Stimulated activated naive B cell treated with anti-CD40 and anti-IgM and Interleukin-4, amounts not matched to agents 10 μg/mL and 1 μg/mL and 100 μg/mL, for 72 hours (primary cell): ENCODE measurements around the gene SPATC1L.

Experiments
- ATAC-seq, 2 donors: fragments of 150-1000 bp; cut with Tn5 transposase; replicated peaks; 2 replicates each; pipeline ENCODE4 v1.10.0; 2021; ENCODE audit warnings: moderate library complexity in 1 of 2
- DNase-seq: peaks from one replicate; pipeline ENCODE4 v3.0.0; 2021
- H3K27ac Mint-ChIP-seq: one replicate; pipeline ENCODE4 v1.8.0; 2022; ENCODE audit warnings: mild to moderate bottlenecking, mixed read lengths
- H3K27me3 Mint-ChIP-seq, 2 donors: one replicate each; pipeline ENCODE4 v1.8.0; 2022; ENCODE audit warnings: mixed read lengths in 2 of 2
- H3K36me3 Mint-ChIP-seq, 2 donors: one replicate each; pipeline ENCODE4 v1.8.0; 2022; ENCODE audit warnings: mixed read lengths in 2 of 2, mild to moderate bottlenecking in 1 of 2
- H3K4me1 Mint-ChIP-seq, 2 donors: one replicate each; pipeline ENCODE4 v1.8.0; 2022; ENCODE audit warnings: mixed read lengths in 2 of 2, mild to moderate bottlenecking in 1 of 2
- H3K4me3 Mint-ChIP-seq, 2 donors: one replicate each; pipeline ENCODE4 v1.8.0; 2022; ENCODE audit warnings: mild to moderate bottlenecking in 2 of 2, mixed read lengths in 2 of 2, moderate library complexity in 1 of 2
- H3K9me3 Mint-ChIP-seq, 2 donors: one replicate each; pipeline ENCODE4 v1.8.0; 2022; ENCODE audit warnings: mixed read lengths in 2 of 2, mild to moderate bottlenecking in 1 of 2

SPATC1L gene

DNA sequence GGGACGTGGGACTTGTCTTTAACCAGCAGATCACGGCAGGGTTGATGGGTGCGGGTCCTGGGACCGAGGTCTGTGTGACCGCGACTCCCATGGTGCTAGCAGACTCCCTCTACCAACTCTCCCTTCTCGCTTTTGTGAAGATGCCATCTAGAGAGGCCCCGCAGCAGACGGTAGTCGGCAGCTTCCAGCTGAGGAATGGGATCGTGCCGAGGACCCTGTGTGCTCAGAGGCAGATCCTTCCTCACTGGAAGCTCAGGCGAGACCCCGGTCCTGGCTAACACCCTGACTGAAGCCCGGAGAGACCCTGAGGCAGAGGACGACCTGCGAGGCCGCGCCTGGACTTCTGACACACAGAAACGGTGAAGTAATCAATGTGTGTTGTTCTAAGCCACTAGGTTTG is 12.5 kb upstream of the SPATC1L start:
- ATAC-seq (no peak), DNase-seq (no peak)
- Mint-ChIP-seq H3K9me3 (no peaks in the 10 kb centered on the region), H3K4me1 (no peaks in the 10 kb centered on the region), H3K27ac (no peak overlapping the region), H3K4me3 (no peak overlapping the region), H3K27me3 (no peaks in the 10 kb centered on the region), H3K36me3 (peaks cover 59 to 62% of the 10 kb centered on the region in 2 donors)

DNA sequence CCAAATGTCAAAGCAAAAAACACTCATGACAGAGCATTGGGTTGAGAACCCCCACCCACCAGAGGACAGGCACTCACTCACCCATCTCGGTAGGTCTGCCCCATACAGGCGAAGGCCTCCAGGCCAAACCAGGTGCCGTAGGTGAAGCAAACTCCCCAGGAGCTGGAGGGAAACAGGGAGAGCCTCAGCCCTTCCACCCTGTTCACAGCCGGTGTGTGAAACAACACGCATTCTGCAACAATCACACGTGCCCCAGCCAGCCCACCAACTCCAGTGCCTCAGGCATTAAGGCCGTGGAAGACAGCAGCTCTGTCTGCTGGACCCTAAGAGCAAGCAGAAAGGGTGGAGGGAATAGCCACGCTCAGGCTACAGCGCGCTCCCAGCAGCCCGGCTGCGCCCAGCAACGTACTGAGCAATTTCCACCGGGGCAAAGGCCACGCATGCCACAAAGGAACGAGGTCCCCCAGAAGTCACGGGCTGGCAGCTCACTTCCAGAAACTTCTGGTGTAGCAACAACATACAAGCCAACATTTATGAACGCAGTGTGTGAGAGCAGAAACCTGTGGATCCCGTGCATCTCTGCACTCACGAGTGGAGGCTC is 11.4 kb upstream of the SPATC1L start:
- DNase-seq (no peak), ATAC-seq (no peak)
- Mint-ChIP-seq H3K27me3 (no peaks in the 10 kb centered on the region), H3K36me3 (peaks cover 60 to 69% of the 10 kb centered on the region in 2 donors), H3K4me1 (no peaks in the 10 kb centered on the region), H3K4me3 (no peak overlapping the region), H3K9me3 (no peaks in the 10 kb centered on the region), H3K27ac (no peak overlapping the region)

DNA sequence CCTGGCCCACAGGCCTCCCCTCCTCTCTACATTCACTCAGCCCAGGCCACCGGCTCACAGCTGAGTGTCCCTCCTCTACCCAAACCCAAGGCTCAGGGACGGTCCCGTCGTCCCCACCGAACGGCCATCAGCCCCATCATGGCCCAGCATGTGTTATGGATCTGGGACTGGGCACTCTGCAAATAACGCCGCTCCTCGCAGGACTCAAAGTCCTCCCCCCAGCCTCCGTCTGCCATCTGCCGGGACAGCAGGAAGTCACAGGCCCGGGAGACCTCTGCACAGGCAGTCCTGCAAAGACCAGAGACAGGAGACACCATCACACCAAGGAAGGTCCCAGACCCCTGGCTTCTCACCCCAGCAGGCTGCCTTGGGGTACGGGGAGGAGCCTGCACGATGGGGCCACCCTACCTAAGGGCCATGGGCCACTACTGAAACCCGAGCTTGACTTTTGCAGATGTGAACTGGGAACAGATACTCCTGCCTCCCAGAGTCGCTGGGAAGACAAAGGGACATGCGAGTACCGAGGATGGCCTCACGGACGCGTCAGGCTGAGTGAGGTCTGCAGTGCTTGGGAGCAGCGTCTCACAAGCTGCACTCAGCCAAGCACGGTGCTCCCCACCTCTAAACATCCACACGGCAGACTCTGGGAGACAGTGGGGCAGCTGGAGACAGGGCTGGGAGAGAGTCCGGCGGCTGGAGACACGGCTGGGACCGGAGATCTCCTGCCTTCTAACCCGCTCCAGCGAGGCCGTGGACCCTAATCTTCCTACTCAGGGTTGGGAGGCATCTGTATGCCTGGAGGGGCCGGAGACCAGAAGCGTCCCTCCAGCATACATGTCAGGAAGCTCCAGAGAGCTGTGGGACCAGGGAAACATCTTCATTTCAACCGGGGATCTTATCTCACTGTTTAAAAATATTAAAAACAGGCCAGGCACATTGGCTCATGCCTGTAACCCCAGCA is 10.4 kb upstream of the SPATC1L start:
- H3K27me3 Mint-ChIP-seq = no peaks in the 10 kb centered on the region
- H3K4me3 Mint-ChIP-seq = no peak overlapping the region
- no peak for ATAC-seq
- no peak overlapping the region for H3K27ac Mint-ChIP-seq
- H3K36me3 Mint-ChIP-seq = peaks cover 56 to 64% of the 10 kb centered on the region in 2 donors
- no peak for DNase-seq
- no peaks in the 10 kb centered on the region for H3K9me3 Mint-ChIP-seq
- H3K4me1 Mint-ChIP-seq = no peaks in the 10 kb centered on the region

DNA sequence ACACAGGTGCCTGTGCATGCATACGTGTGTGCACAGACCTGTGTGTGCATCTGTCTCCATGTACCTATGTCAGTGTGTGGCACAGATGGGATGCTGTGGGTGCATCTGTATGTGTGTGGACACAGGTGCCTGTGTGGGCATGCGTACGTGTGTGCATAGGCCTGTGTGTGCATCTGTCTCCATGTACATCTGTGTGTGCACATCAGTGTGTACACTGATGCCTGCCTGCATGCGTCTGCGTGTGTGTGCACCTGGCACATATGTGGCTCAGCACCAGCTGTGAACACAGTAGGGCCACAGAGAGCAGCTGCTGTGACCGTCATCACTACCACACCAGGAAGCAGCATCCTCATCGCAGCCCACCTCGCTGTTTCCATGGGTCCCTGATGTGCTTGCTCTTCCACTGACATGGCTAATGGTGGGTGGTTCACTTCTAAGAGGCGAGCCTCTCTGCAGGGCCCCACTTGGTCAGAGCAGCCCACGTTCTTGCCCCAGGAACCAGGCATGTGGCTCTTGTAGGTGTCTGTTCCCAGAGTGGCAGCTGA is 9.6 kb upstream of the SPATC1L start:
- Mint-ChIP-seq H3K4me1 (no peaks in the 10 kb centered on the region), H3K4me3 (no peak overlapping the region), H3K36me3 (peaks cover 53 to 61% of the 10 kb centered on the region in 2 donors), H3K27me3 (no peaks in the 10 kb centered on the region), H3K27ac (no peak overlapping the region), H3K9me3 (no peaks in the 10 kb centered on the region)
- DNase-seq (no peak), ATAC-seq (no peak)

DNA sequence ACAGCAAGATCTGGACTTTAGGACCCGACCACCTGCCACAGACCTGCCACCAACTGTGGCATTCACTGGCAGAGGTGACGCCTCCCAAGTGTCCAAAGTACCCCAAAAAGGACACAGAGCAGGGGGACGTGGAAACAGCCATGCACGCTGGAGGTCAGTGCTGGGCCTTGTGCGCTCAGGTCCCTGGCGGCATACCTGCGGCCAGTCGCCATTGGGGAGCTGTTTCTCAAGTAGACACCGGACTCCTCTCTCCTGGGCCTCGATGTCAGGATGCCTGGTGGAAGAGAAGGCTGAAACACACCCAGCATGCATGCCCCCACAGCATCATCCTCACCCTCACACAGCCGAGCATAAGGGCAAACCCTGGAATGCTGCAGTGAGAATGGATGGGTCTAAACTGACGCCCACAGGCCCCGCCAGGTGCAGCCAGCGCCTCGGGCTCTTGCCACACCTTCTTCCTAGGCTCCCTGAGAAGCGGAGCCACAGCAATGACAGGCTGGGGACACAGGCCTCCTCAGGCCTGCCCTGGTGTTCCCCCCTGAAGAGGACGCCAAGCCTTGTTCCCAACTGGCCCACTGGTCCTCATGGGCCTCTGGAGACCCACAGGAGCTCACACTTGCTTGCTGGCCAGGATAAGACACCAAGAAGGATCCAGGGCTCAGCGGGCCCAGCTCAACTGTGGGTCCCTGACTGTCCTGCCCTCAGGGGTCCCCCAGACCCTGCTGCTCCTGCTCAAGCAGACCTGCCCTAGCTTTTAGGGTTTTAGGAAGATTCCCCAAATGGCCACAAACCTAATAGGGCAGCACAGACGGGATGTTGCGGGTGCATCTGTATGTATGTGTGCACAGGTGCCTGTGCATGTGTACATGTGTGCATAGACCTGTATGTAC is 7.7 kb upstream of the SPATC1L start:
- ATAC-seq = no peak
- Mint-ChIP-seq H3K27ac (no peak overlapping the region), H3K4me1 (no peaks in the 10 kb centered on the region), H3K9me3 (no peaks in the 10 kb centered on the region), H3K27me3 (no peaks in the 10 kb centered on the region), H3K4me3 (no peak overlapping the region), H3K36me3 (peaks cover 39 to 53% of the 10 kb centered on the region in 2 donors)
- no peak for DNase-seq

DNA sequence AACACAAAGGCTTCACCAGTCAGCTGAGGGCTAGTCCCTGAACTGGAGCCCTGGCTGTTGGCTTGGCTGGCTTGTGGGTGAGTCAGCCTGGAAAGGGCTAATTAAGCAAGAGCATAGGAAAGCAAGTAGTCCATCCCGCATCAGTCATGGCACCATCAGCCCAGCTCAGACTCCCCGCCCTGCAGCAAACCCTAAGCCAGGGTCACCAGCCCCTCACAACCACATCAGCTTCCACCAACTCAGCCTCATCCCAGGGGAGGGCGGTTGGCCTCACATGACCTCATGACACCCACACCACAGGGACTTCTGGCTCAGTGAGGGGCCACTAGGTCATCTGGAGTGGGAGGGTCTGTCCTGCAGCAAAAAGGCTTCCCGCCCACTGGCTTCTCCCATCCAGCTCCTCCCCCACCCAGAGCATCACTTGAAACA is 7.0 kb upstream of the SPATC1L start:
- H3K4me1 Mint-ChIP-seq = no peaks in the 10 kb centered on the region
- H3K9me3 Mint-ChIP-seq = no peaks in the 10 kb centered on the region
- no peak overlapping the region for H3K4me3 Mint-ChIP-seq
- H3K27ac Mint-ChIP-seq = no peak overlapping the region
- no peaks in the 10 kb centered on the region for H3K27me3 Mint-ChIP-seq
- ATAC-seq (no peak), DNase-seq (no peak)
- H3K36me3 Mint-ChIP-seq = peaks cover 36 to 46% of the 10 kb centered on the region in 2 donors

DNA sequence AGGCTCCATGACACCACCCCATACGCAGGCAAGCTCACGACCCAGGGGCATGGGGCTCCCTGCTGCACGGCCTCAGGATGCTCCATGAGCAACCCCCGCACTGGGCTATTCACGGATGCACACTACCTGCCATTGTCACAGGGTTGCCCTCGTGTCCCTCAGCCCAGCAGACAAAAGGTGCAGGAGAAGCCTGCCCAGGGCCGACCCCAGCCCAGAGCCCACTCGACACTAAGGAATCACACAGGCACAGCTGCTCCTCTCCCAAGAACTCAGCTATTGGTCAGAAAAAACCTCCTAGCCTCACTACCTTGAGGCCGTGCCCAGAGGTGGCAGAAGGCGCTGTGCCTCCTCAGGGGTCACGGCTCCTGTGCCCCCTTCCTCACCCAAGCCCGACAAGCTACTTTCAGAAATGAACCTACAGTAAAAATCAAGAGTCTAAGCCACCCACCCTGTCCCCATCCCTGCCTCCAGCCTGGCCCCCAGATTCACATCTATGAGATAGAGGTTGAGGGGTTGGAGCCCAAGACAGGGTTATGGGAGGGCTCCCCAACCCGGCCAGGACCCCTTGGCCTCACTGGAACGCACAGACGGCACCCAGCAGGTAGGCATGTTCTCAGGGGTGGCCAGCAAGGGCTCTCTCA is 6.4 kb upstream of the SPATC1L start:
- no peak overlapping the region for H3K27ac Mint-ChIP-seq
- DNase-seq = no peak
- H3K9me3 Mint-ChIP-seq = no peaks in the 10 kb centered on the region
- no peak overlapping the region for H3K4me3 Mint-ChIP-seq
- H3K36me3 Mint-ChIP-seq = peaks cover 36 to 43% of the 10 kb centered on the region in 2 donors
- no peaks in the 10 kb centered on the region for H3K27me3 Mint-ChIP-seq
- no peaks in the 10 kb centered on the region for H3K4me1 Mint-ChIP-seq
- no peak for ATAC-seq

DNA sequence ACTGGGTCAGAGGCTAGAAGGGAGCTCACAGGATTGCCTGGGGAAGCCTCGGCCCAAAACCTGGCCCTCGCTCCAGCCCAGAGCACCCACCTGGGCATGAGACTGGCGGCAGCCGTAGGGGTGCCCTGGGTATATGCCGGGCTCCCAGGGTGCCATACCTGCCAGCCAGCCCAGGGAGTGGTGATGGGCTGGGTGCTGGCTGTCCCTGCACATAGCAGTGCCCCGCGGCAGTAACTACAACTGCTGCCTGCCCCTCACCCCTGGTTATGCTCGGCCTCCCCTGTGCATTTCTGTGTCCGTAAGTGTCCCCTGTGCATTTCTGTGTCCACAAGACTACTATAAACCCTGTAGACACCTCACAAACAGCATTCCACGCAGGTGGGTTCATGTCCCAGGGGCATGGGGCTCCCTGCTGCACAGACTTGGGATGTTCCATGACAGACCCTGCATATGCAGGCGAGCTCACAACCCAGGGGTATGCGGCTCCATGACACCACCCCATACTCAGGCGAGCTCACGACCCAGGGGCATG is 5.8 kb upstream of the SPATC1L start:
- Mint-ChIP-seq H3K36me3 (peaks cover 31 to 39% of the 10 kb centered on the region in 2 donors), H3K9me3 (no peaks in the 10 kb centered on the region), H3K27me3 (no peaks in the 10 kb centered on the region), H3K4me1 (no peaks in the 10 kb centered on the region), H3K4me3 (no peak overlapping the region), H3K27ac (no peak overlapping the region)
- DNase-seq (no peak), ATAC-seq (no peak)

DNA sequence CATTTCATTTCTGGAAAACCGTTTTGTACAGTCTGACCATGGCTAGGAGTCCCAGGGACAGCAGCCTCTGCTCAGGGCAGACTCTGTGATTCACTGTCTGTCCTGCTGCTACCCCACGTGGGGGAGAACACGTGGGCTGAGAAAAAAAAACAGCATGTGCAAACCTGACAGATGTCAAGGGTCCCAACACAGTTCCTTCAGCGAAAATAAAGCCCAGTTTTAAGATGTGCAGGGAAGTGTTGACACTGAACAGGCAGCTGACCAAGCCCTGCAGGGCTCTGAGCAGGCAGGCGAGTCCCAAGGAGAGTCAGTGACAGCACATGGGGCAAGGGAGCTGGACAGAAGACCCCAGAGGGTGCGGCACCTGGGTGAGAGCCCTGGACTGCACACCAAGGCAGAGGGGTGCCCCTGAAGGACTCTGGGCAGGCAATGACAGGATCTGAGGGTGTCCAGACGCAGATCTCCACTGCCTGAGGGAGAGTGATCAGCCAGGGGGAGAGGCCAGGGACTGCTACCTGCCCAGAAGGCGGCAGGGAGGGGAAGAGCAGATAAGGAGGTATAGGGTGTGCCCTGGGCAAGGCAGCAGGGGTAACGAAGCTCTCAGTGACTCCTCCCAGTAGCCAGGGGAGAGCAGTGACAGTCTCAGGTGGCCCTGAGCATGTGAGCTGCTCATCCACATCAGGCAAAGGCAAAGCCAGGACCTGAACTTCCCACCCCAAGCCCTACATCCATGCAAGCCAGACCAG is 5.1 kb upstream of the SPATC1L start:
- peaks cover 25 to 38% of the 10 kb centered on the region in 2 donors for H3K36me3 Mint-ChIP-seq
- DNase-seq (no peak), ATAC-seq (no peak)
- H3K4me1 Mint-ChIP-seq = no peaks in the 10 kb centered on the region
- H3K27me3 Mint-ChIP-seq = no peaks in the 10 kb centered on the region
- no peak overlapping the region for H3K27ac Mint-ChIP-seq
- H3K4me3 Mint-ChIP-seq = no peak overlapping the region
- no peaks in the 10 kb centered on the region for H3K9me3 Mint-ChIP-seq

DNA sequence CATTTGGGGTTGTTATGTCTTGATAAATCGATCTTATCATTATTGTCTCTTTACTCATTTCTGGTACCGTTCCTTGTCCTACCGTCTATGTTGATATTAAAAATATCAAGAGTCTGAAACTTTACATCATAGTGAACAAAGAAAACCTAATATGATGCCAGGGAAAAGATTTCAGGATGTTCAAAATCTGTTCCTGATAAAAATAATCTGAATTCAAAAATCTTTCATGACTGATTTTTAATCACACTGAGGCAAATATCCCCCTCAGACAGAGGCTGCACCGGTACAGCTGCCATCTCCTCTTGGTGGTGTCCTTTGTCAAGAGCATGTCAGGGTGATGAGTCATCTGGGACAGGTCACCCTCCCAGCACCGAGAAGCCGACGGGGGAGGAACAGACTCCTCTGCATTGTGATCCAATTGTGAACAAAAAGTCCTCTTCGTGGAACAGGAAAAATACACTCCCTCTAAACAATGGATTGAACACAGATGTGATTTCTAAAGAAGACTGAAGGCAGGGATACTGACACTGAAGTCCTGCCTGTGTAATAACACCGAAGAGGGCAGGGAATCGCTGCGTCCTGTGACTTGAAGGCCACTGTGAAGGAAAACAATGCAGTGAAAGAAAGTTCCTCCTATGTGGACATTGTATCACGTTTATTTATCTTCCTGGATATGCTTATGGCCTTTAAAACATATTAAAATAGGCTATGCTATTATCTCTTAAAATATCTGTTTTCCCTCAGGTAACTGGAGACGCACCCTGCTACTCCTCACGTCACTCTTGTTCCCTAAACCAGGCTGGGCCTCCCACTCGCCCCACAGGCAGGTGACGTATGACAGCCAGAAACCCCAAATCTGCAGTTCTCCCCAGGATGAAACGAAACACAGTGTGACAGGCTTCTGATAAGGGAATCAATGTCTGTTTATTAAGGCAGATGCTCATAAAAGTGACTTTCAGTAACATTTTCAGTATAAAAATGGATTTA is 4.3 kb upstream of the SPATC1L start:
- H3K4me3 Mint-ChIP-seq = no peak overlapping the region
- H3K27ac Mint-ChIP-seq = peak overlapping the region; percentile 43

DNA sequence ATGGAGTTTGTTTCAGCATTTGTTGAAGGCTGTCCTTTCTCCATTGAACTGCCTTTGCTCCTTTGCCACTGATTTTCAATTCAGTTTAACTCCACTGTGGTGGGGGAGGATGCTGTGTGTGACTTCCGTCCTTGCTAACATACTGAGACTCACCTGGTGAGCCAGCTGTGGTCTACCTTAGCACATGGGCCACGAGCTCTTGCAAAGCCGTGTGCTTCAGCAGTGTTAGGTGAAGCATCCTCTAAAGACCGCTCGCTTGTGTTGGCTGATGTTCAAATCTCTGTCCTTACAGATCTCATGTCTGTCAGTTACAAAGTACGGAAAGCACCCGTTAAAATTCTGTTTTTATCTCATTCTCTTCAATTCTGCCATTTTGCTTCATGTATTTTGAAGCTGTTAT is 3.6 kb upstream of the SPATC1L start:
- Mint-ChIP-seq H3K36me3 (peaks cover 13 to 27% of the 10 kb centered on the region in 2 donors), H3K4me1 (peaks cover 2 to 10% of the 10 kb centered on the region in 2 donors), H3K9me3 (no peaks in the 10 kb centered on the region), H3K27ac (no peak overlapping the region), H3K4me3 (no peak overlapping the region), H3K27me3 (no peaks in the 10 kb centered on the region)
- ATAC-seq = no peak
- DNase-seq = no peak

More for the DNA sequence above, 4.3 kb upstream of the SPATC1L start:
- peaks cover 0 to 5% of the 10 kb centered on the region in 2 donors for H3K4me1 Mint-ChIP-seq
- no peak for DNase-seq
- no peaks in the 10 kb centered on the region for H3K9me3 Mint-ChIP-seq
- peaks cover 16 to 29% of the 10 kb centered on the region in 2 donors for H3K36me3 Mint-ChIP-seq
- ATAC-seq = no peak
- no peaks in the 10 kb centered on the region for H3K27me3 Mint-ChIP-seq

DNA sequence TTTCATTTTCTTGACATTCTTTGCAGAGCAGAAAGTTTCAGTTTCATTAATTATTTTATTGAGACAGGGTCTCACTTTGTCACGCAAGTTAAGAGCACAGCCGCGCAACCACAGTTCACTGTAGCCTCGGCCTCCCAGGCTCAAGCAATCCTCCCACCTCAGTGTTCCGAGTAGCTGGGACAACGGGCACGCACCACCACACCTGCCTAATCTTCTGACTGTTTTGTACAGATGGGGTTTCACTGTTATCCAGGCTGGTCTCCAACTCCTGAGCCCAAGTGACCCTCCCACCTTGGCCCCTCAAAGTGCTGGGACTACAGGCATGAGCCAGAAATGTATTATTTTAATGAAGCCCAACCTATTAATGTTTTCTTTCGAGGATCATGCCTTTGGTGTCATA is 3.0 kb upstream of the SPATC1L start:
- Mint-ChIP-seq H3K4me1 (peaks cover 2 to 11% of the 10 kb centered on the region in 2 donors), H3K27ac (no peak overlapping the region), H3K27me3 (no peaks in the 10 kb centered on the region), H3K4me3 (no peak overlapping the region), H3K9me3 (no peaks in the 10 kb centered on the region), H3K36me3 (peaks cover 12 to 27% of the 10 kb centered on the region in 2 donors)
- DNase-seq (no peak), ATAC-seq (no peak)
